ENCODE data around the gene PVALEF. TPM values are rescaled to one million over a fixed set of nuclear protein-coding genes. Genes with fewer than 3 reads are reported as not detected.

The PVALEF gene
- total RNA-seq, 1 experiment from 2014 or later: not detected

DNA sequence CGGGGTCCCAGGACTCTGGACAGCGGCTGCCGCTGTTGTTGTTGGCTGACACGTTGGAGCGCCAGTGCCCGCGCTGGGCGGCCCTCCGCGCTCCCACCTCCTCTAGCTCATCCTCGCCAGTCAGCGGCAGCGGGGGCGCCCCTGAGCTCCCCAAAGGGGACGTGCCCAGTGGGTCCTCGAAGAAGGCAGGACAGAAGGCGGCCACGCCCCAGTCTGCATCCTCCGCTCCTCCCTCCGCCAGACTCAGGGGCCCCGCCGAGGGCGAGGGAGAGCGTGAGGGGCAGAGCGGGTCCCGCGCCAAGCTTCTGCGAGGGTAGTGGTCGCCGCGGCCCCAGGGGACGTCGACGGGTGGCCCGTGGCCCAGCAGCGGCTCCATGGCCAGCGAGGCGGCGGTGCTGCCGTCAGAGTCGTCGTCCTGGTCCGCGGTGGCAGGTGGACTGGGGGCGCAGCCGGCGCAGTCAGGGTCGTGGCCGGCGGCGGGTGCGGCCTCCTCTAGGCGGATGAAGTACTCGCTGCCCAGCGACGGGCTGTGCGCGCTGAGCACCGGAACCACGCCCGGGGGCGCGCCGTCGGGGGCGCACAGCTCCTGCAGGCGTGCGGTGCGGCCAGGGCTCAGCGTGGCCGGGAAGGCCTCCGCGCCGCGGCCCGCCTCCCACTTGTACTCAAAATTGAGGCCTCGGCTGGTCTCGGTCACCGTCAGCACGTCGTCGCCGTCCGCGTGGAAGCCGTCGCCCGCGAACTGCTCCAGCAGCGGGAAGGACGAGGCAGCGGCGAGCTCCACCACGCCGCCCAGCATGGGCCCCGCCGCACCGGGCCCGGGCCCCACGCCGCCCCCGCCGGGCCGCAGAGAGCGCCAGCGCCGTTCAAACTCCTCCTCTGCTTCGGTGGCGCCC is 43.2 kb upstream of the PVALEF start:
- peaks cover 5 to 12% of the 10 kb centered on the region in 2 experiments for H3K4me1 Mint-ChIP-seq
- H2BK20ac ChIP-seq (ENCODE audit: low read depth, low read length, poor library complexity, severe bottlenecking): no peak overlapping the region

More for the DNA sequence above, 43.2 kb upstream of the PVALEF start:
- Histone ChIP-seq H4K8ac (replicated peaks; ENCODE audit: insufficient read length, low read depth, low read length) (no peak overlapping the region), H3K18ac (ENCODE audit: insufficient read length, low read depth, low read length) (no peak overlapping the region), H2BK5ac (ENCODE audit: insufficient read length, low read length) (no peak overlapping the region), H3K27me3 (ENCODE audit: insufficient read depth, low read length) (no peaks in the 10 kb centered on the region), H3K56ac (ENCODE audit: insufficient read length, low read depth, low read length) (no peak overlapping the region), H2BK15ac (ENCODE audit: low read depth, low read length) (no peak overlapping the region; the same call in 1 of the 2 replicates), H2AFZ (ENCODE audit: low read length) (no peak overlapping the region), H4K91ac (ENCODE audit: insufficient read length, low read depth, low read length) (no peak overlapping the region), H2BK12ac (ENCODE audit: insufficient read length, low read depth, low read length) (no peak overlapping the region), H2BK120ac (ENCODE audit: low read depth, low read length, poor library complexity, severe bottlenecking) (no peak overlapping the region), H3K79me2 (ENCODE audit: insufficient read depth, low read length) (no peaks in the 10 kb centered on the region), H4K20me1 (ENCODE audit: control insufficient read depth, insufficient read depth, insufficient read length) (no peaks in the 10 kb centered on the region), H3K23ac (ENCODE audit: insufficient read length, low read depth, low read length) (no peak overlapping the region), H2AK5ac (ENCODE audit: insufficient read length, low read length) (no peak overlapping the region), H3T11ph (ENCODE audit: low read length) (no peak overlapping the region), H3K4ac (ENCODE audit: low read depth, low read length) (no peak overlapping the region), H3K27ac (ENCODE audit: insufficient read length, low read depth, low read length) (no peak overlapping the region), H3K9ac (ENCODE audit: extremely low read depth, insufficient read length, low read length) (no peak overlapping the region), H3K79me1 (ENCODE audit: insufficient read depth, low read depth, low read length, poor library complexity, severe bottlenecking) (no peaks in the 10 kb centered on the region), H4K5ac (ENCODE audit: insufficient read length, low read depth, low read length) (no peak overlapping the region), H3K9me3 (ENCODE audit: control insufficient read depth, low read depth, low read length) (no peaks in the 10 kb centered on the region), H3K23me2 (ENCODE audit: insufficient read length, low read depth, low read length, poor library complexity, severe bottlenecking) (no peaks in the 10 kb centered on the region), H3K14ac (ENCODE audit: insufficient read depth, low read length) (no peak overlapping the region), H3K4me2 (ENCODE audit: insufficient read depth, insufficient read length, low read length) (no peak overlapping the region), H3K4me1 (ENCODE audit: insufficient read depth, low read length) (no peaks in the 10 kb centered on the region)
- no peaks in the 10 kb centered on the region; the same call in 1 of the 2 replicates for H3K27me3 Mint-ChIP-seq (ENCODE audit: low read depth)
- H3K27ac Mint-ChIP-seq: no peak overlapping the region
- H3K4me3 Mint-ChIP-seq: no peak overlapping the region
- DNase-seq: peak; percentile 74
- no peaks in the 10 kb centered on the region; a peak in 1 of 7 replicates for H3K36me3 Mint-ChIP-seq (ENCODE audit: insufficient read depth in 1 of 3, low read depth in 3 of 3)
- no peaks in the 10 kb centered on the region for H3K9me3 Mint-ChIP-seq
- TF ChIP-seq, protein P1, sequence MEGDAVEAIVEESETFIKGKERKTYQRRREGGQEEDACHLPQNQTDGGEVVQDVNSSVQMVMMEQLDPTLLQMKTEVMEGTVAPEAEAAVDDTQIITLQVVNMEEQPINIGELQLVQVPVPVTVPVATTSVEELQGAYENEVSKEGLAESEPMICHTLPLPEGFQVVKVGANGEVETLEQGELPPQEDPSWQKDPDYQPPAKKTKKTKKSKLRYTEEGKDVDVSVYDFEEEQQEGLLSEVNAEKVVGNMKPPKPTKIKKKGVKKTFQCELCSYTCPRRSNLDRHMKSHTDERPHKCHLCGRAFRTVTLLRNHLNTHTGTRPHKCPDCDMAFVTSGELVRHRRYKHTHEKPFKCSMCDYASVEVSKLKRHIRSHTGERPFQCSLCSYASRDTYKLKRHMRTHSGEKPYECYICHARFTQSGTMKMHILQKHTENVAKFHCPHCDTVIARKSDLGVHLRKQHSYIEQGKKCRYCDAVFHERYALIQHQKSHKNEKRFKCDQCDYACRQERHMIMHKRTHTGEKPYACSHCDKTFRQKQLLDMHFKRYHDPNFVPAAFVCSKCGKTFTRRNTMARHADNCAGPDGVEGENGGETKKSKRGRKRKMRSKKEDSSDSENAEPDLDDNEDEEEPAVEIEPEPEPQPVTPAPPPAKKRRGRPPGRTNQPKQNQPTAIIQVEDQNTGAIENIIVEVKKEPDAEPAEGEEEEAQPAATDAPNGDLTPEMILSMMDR (conservative IDR thresholded peaks at IDR 0.05): no peak
- WGBS (ENCODE audit: extremely low coverage, insufficient read length, low lambda C conversion rate): no CpG with 5 or more reads among the region's 109 CpGs

Data from H9 (cell line).